K562 (cell line): ENCODE results near the gene NDUFS8. TPM values are rescaled to one million over a fixed set of nuclear protein-coding genes. Genes with fewer than 3 reads are reported as not detected.
A peak's percentile ranks its signal among the peaks of the same experiment; 100 is the strongest.

Experiments
- BCLAF1 ChIP-seq, 2 experiments: fragments of 450-650 bp in 1 of 2; IDR thresholded peaks; 2 replicates each; pipeline ENCODE4 v1.6.1; 2011 to 2017; ENCODE audit warnings: low read depth in 2 of 2, antibody characterized with exemption in 1 of 2, borderline replicate concordance in 1 of 2, low read length in 1 of 2, mild to moderate bottlenecking in 1 of 2, mixed read lengths in 1 of 2; ENCODE audit not compliant: control insufficient read depth in 1 of 2
- MAFF ChIP-seq: IDR thresholded peaks from 2 replicates; pipeline ENCODE4 v1.6.1; 2012; ENCODE audit warnings: low read length, improper control_type of control experiment
- MGA ChIP-seq: fragments of 450-650 bp; IDR thresholded peaks from 2 replicates; pipeline ENCODE4 v1.6.1; 2016; ENCODE audit warnings: mild to moderate bottlenecking, moderate library complexity
- polyA plus RNA-seq, 8 experiments: library from polyadenylated mRNA; depleted of rRNA in 4 of 8; stranded (reverse) in 5 of 8; unstranded in 3 of 8; fragments of >200 nt; fragmentation: Nextera tagmentation in 2 of 8; fragmentation: Illumina TruSeq in 1 of 8; extraction: Ambion mirVana in 2 of 8; extraction: Trizol in 1 of 8; gene quantifications; 2 replicates each; pipeline versions ENCODE4 v1.2.1 to v1.2.3, GENCODE V29; 2011 to 2014; ENCODE audit warnings: inconsistent platforms in 1 of 8, missing spikeins in 1 of 8
- total RNA-seq, 7 experiments: library from RNA; depleted of rRNA in 6 of 7; stranded (reverse); fragments of >200 nt in 6 of 7; fragmentation: Illumina TruSeq in 2 of 7; extraction: Trizol in 2 of 7; gene quantifications; 2 replicates each; pipeline versions ENCODE4 v1.2.1 to v1.2.3, GENCODE V29; 2011 to 2021; ENCODE audit warnings: low replicate concordance in 1 of 7

The NDUFS8 gene
- total and polyA plus RNA-seq, 9 of the 15 experiments (the other 6 are each of a cell fraction or from before 2014, with no cell fraction given) = 36.5 to 351 (median 101) TPM

GRCh38 chr11:68035266-68035876 lies 4.9 kb downstream of the NDUFS8 start (continued):
- TF ChIP-seq MGA = no peak
- TF ChIP-seq BCLAF1 (IDR thresholded peaks at IDR 0.05; ENCODE audit: borderline replicate concordance in 1 of 2, control insufficient read depth in 1 of 2, low read depth in 2 of 2, low read length in 1 of 2) = no peak
- TF ChIP-seq MAFF = 0 out of 2 replicates have a peak, but pooled peaks have one; percentile 14
